BLaER1 (cell line): ENCODE results near the gene MTCH1.

Experiments used
- H3K27ac ChIP-seq: shearing (Covaris generic); formaldehyde crosslinking; 2 replicates; pipeline ENCODE4 v1.8.1; 2022
- H3K27me3 ChIP-seq: shearing (Covaris generic); formaldehyde crosslinking; 2 replicates; pipeline ENCODE4 v1.8.1; 2022
- H3K36me3 ChIP-seq: shearing (Covaris generic); formaldehyde crosslinking; 2 replicates; pipeline ENCODE4 v1.8.1; 2022
- H3K4me1 ChIP-seq: shearing (Covaris generic); formaldehyde crosslinking; 2 replicates; pipeline ENCODE4 v1.8.1; 2022
- H3K4me2 ChIP-seq: shearing (Covaris generic); formaldehyde crosslinking; 2 replicates; pipeline ENCODE4 v1.8.1; 2022
- H3K4me3 ChIP-seq: shearing (Covaris generic); formaldehyde crosslinking; 2 replicates; pipeline ENCODE4 v1.8.1; 2022
- H3K9ac ChIP-seq: shearing (Covaris generic); formaldehyde crosslinking; 2 replicates; pipeline ENCODE4 v1.8.1; 2022
- H3K9me3 ChIP-seq: shearing (Covaris generic); formaldehyde crosslinking; 2 replicates; pipeline ENCODE4 v1.8.1; 2022
- H4K20me1 ChIP-seq: shearing (Covaris generic); formaldehyde crosslinking; 2 replicates; pipeline ENCODE4 v1.8.1; 2022
- Cebpa-rat ChIP-seq: shearing (Covaris generic); IDR thresholded peaks from 2 replicates; pipeline ENCODE4 v1.8.1; 2022

The MTCH1 gene

GRCh38 chr6:36930483-36930882 is 55.5 kb downstream of the MTCH1 start:
- Histone ChIP-seq H3K27me3 (no peaks in the 10 kb centered on the region), H3K27ac (no peak overlapping the region), H3K36me3 (peaks cover 5% of the 10 kb centered on the region; the same call in 1 of the 2 replicates), H3K4me3 (no peak overlapping the region), H4K20me1 (no peaks in the 10 kb centered on the region), H3K4me1 (peaks cover 24% of the 10 kb centered on the region), H3K9me3 (no peaks in the 10 kb centered on the region), H3K4me2 (no peak overlapping the region), H3K9ac (no peak overlapping the region)
- TF ChIP-seq Cebpa-rat, result no peak

- Histone ChIP-seq H3K4me1 (peaks cover 33% of the 10 kb centered on the region), H3K27ac (no peak overlapping the region), H3K4me3 (no peak overlapping the region), H3K4me2 (no peak overlapping the region), H4K20me1 (no peaks in the 10 kb centered on the region), H3K9ac (no peak overlapping the region), H3K27me3 (no peaks in the 10 kb centered on the region), H3K36me3 (peaks cover 5% of the 10 kb centered on the region; the same call in 1 of the 2 replicates), H3K9me3 (no peaks in the 10 kb centered on the region)
- no peak for TF ChIP-seq Cebpa-rat
Observed at GRCh38 chr6:36929607-36930006, 56.4 kb downstream of the MTCH1 start.

GRCh38 chr6:36929152-36929551 is 56.8 kb downstream of the MTCH1 start:
- H3K4me2 ChIP-seq, result no peak overlapping the region
- TF ChIP-seq Cebpa-rat, result no peak
- peaks cover 5% of the 10 kb centered on the region; the same call in 1 of the 2 replicates for H3K36me3 ChIP-seq
- no peak overlapping the region for H3K4me3 ChIP-seq
- H3K9ac ChIP-seq, result no peak overlapping the region
- H3K27ac ChIP-seq, result no peak overlapping the region
- no peaks in the 10 kb centered on the region for H4K20me1 ChIP-seq
- H3K4me1 ChIP-seq, result peaks cover 37% of the 10 kb centered on the region
- no peaks in the 10 kb centered on the region for H3K9me3 ChIP-seq
- no peaks in the 10 kb centered on the region for H3K27me3 ChIP-seq

- Histone ChIP-seq H3K4me2 (no peak overlapping the region), H3K36me3 (peaks cover 9% of the 10 kb centered on the region), H3K27me3 (no peaks in the 10 kb centered on the region), H3K4me3 (no peak overlapping the region), H3K27ac (no peak overlapping the region), H3K9ac (no peak overlapping the region), H4K20me1 (no peaks in the 10 kb centered on the region), H3K9me3 (no peaks in the 10 kb centered on the region), H3K4me1 (peaks cover 43% of the 10 kb centered on the region)
- TF ChIP-seq Cebpa-rat, result no peak
Observed at GRCh38 chr6:36928547-36928918, 57.5 kb downstream of the MTCH1 start.

GRCh38 chr6:36927691-36928546 is 58.1 kb downstream of the MTCH1 start:
- H3K27ac ChIP-seq, result no peak overlapping the region
- no peak for TF ChIP-seq Cebpa-rat
- no peak overlapping the region for H3K4me2 ChIP-seq

GRCh38 chr6:36926708-36927513 is 59.1 kb downstream of the MTCH1 start:
- peak overlapping the region; percentile 50 for H3K4me2 ChIP-seq
- no peak overlapping the region for H3K4me3 ChIP-seq
- no peak overlapping the region for H3K9ac ChIP-seq
- no peaks in the 10 kb centered on the region for H3K9me3 ChIP-seq
- peaks cover 47% of the 10 kb centered on the region for H3K4me1 ChIP-seq
- TF ChIP-seq Cebpa-rat, result no peak
- no peak overlapping the region for H3K27ac ChIP-seq
- peaks cover 15% of the 10 kb centered on the region for H3K36me3 ChIP-seq
- no peaks in the 10 kb centered on the region for H4K20me1 ChIP-seq
- H3K27me3 ChIP-seq, result no peaks in the 10 kb centered on the region

More at GRCh38 chr6:36927691-36928546, 58.1 kb downstream of the MTCH1 start:
- Histone ChIP-seq H4K20me1 (no peaks in the 10 kb centered on the region), H3K27me3 (no peaks in the 10 kb centered on the region), H3K9ac (no peak overlapping the region), H3K36me3 (peaks cover 15% of the 10 kb centered on the region), H3K9me3 (no peaks in the 10 kb centered on the region), H3K4me1 (peaks cover 45% of the 10 kb centered on the region), H3K4me3 (no peak overlapping the region)

GRCh38 chr6:36925809-36926208 is 60.2 kb downstream of the MTCH1 start:
- Histone ChIP-seq H3K4me3 (no peak overlapping the region), H3K4me2 (peak overlapping the region; percentile 50), H4K20me1 (no peaks in the 10 kb centered on the region), H3K27me3 (no peaks in the 10 kb centered on the region), H3K9ac (no peak overlapping the region), H3K27ac (no peak overlapping the region), H3K9me3 (no peaks in the 10 kb centered on the region), H3K4me1 (peaks cover 58% of the 10 kb centered on the region), H3K36me3 (peaks cover 19% of the 10 kb centered on the region)
- no peak for TF ChIP-seq Cebpa-rat

GRCh38 chr6:36924778-36925374 is 61.1 kb downstream of the MTCH1 start:
- Histone ChIP-seq H3K27ac (no peak overlapping the region), H3K27me3 (no peaks in the 10 kb centered on the region), H3K4me1 (peaks cover 60% of the 10 kb centered on the region), H3K9me3 (no peaks in the 10 kb centered on the region), H3K36me3 (peaks cover 23% of the 10 kb centered on the region), H3K4me2 (peak overlapping the region; percentile 25; the same call in 1 of the 2 replicates), H3K4me3 (no peak overlapping the region), H4K20me1 (no peaks in the 10 kb centered on the region), H3K9ac (no peak overlapping the region; the same call in 1 of the 2 replicates)
- no peak for TF ChIP-seq Cebpa-rat

- H3K4me2 ChIP-seq, result peak overlapping the region; percentile 25
- no peak overlapping the region for H3K27ac ChIP-seq
- peaks cover 60% of the 10 kb centered on the region for H3K4me1 ChIP-seq
- no peak overlapping the region for H3K4me3 ChIP-seq
- no peaks in the 10 kb centered on the region for H3K9me3 ChIP-seq
- no peaks in the 10 kb centered on the region for H4K20me1 ChIP-seq
- H3K36me3 ChIP-seq, result peaks cover 30% of the 10 kb centered on the region
- H3K27me3 ChIP-seq, result no peaks in the 10 kb centered on the region
- no peak for TF ChIP-seq Cebpa-rat
- no peak overlapping the region for H3K9ac ChIP-seq
Observed at GRCh38 chr6:36924131-36924530, 61.9 kb downstream of the MTCH1 start.
